Measurements from ENCODE around the gene TRMT61A.
A peak's percentile ranks its signal among the peaks of the same experiment; 100 is the strongest.

Gene TRMT61A

GRCh38 chr14:103526247-103526913 lies 2.6 kb upstream of the TRMT61A start:
- peaks cover 32% of the 10 kb centered on the region for H3K79me2 ChIP-seq (ENCODE audit: control insufficient read depth, low read length)
- no peak overlapping the region for H3K27ac ChIP-seq (ENCODE audit: low read depth, low read length)
- peaks cover 16% of the 10 kb centered on the region for H3K36me3 ChIP-seq (ENCODE audit: control insufficient read depth, low read length)
- no peaks in the 10 kb centered on the region for H3K9me2 ChIP-seq (replicated peaks; ENCODE audit: control insufficient read depth, low read length)
- no peak overlapping the region for H3K4me3 ChIP-seq (ENCODE audit: low read length)
- TF ChIP-seq EZH2phosphoT487 (IDR thresholded peaks at IDR 0.05; ENCODE audit: borderline replicate concordance, low read length) = no peak
- TF ChIP-seq CTCF (IDR thresholded peaks at IDR 0.05; ENCODE audit: low read depth, low read length, poor library complexity, severe bottlenecking) = no peak
- H3K9me3 ChIP-seq (ENCODE audit: control insufficient read depth, insufficient read depth, low read length) = no peaks in the 10 kb centered on the region
- peaks cover 39% of the 10 kb centered on the region for H3K4me1 ChIP-seq (ENCODE audit: control insufficient read depth, low read length)
- H3K27me3 ChIP-seq (ENCODE audit: control insufficient read depth, low read length) = peaks cover 7% of the 10 kb centered on the region
- H3K4me2 ChIP-seq (ENCODE audit: low read length) = no peak overlapping the region
- no peaks in the 10 kb centered on the region for H4K20me1 ChIP-seq (ENCODE audit: control insufficient read depth, insufficient read depth, low read depth, low read length)
- no peaks in the 10 kb centered on the region for H3F3A ChIP-seq (ENCODE audit: control insufficient read depth, insufficient read depth)

- Histone ChIP-seq H4K20me1 (ENCODE audit: control insufficient read depth, insufficient read depth, low read depth, low read length) (no peaks in the 10 kb centered on the region), H3K27ac (ENCODE audit: low read depth, low read length) (no peak overlapping the region), H3K4me2 (ENCODE audit: low read length) (no peak overlapping the region), H3F3A (ENCODE audit: control insufficient read depth, insufficient read depth) (no peaks in the 10 kb centered on the region), H3K79me2 (ENCODE audit: control insufficient read depth, low read length) (peaks cover 37% of the 10 kb centered on the region), H3K36me3 (ENCODE audit: control insufficient read depth, low read length) (peaks cover 17% of the 10 kb centered on the region), H3K4me3 (ENCODE audit: low read length) (no peak overlapping the region), H3K4me1 (ENCODE audit: control insufficient read depth, low read length) (peaks cover 35% of the 10 kb centered on the region), H3K9me2 (replicated peaks; ENCODE audit: control insufficient read depth, low read length) (no peaks in the 10 kb centered on the region), H3K9me3 (ENCODE audit: control insufficient read depth, insufficient read depth, low read length) (no peaks in the 10 kb centered on the region), H3K27me3 (ENCODE audit: control insufficient read depth, low read length) (peaks cover 3% of the 10 kb centered on the region; the same call in 1 of the 2 replicates)
- TF ChIP-seq EZH2phosphoT487 (IDR thresholded peaks at IDR 0.05; ENCODE audit: borderline replicate concordance, low read length) = no peak
- TF ChIP-seq CTCF (IDR thresholded peaks at IDR 0.05; ENCODE audit: low read depth, low read length, poor library complexity, severe bottlenecking) = no peak
Observed at GRCh38 chr14:103526914-103527248, 2.1 kb upstream of the TRMT61A start.

- no peaks in the 10 kb centered on the region for H4K20me1 ChIP-seq (ENCODE audit: control insufficient read depth, insufficient read depth, low read depth, low read length)
- H3K4me3 ChIP-seq (ENCODE audit: low read length) = peak overlapping the region; percentile 88
- H3K4me2 ChIP-seq (ENCODE audit: low read length) = peak overlapping the region; percentile 92
- no peaks in the 10 kb centered on the region for H3F3A ChIP-seq (ENCODE audit: control insufficient read depth, insufficient read depth)
- no peaks in the 10 kb centered on the region for H3K27me3 ChIP-seq (ENCODE audit: control insufficient read depth, low read length)
- TF ChIP-seq CTCF (IDR thresholded peaks at IDR 0.05; ENCODE audit: low read depth, low read length, poor library complexity, severe bottlenecking) (no peak), EZH2phosphoT487 (IDR thresholded peaks at IDR 0.05; ENCODE audit: borderline replicate concordance, low read length) (no peak)
- H3K4me1 ChIP-seq (ENCODE audit: control insufficient read depth, low read length) = peaks cover 32% of the 10 kb centered on the region
- H3K9me2 ChIP-seq (replicated peaks; ENCODE audit: control insufficient read depth, low read length) = no peaks in the 10 kb centered on the region
- H3K36me3 ChIP-seq (ENCODE audit: control insufficient read depth, low read length) = peaks cover 19% of the 10 kb centered on the region
- peaks cover 41% of the 10 kb centered on the region for H3K79me2 ChIP-seq (ENCODE audit: control insufficient read depth, low read length)
- no peak overlapping the region for H3K27ac ChIP-seq (ENCODE audit: low read depth, low read length)
- no peaks in the 10 kb centered on the region for H3K9me3 ChIP-seq (ENCODE audit: control insufficient read depth, insufficient read depth, low read length)
Observed at GRCh38 chr14:103527408-103528145, 1.4 kb upstream of the TRMT61A start.
